CD14-positive monocyte (primary cell): ENCODE results near the gene WDR7. TPM values are rescaled to one million over a fixed set of nuclear protein-coding genes. Genes with fewer than 3 reads are reported as not detected.

Source experiments
- DNase-seq, 3 donors: peaks; one replicate each; pipeline ENCODE4 v3.0.0-alpha.2; 2011 to 2022
- H2AFZ ChIP-seq: 2 replicates; pipeline ENCODE4 v1.6.0; 2012; ENCODE audit warnings: mild to moderate bottlenecking, low read depth, low read length, inconsistent platforms; ENCODE audit not compliant: insufficient read depth, poor library complexity, severe bottlenecking
- H3K27ac ChIP-seq, 2 donors: 1 replicate in 1 of 2; 2 replicates in 1 of 2; pipeline ENCODE4 v1.5.1; 2012 to 2013; ENCODE audit warnings: low read length in 2 of 2, control low read depth in 1 of 2, inconsistent platforms in 1 of 2, low read depth in 1 of 2, mild to moderate bottlenecking in 1 of 2
- H3K27me3 ChIP-seq, 2 donors: one replicate each; pipeline versions ENCODE4 v1.6.0 to v1.6.1; 2011 to 2013; ENCODE audit warnings: low read length in 2 of 2; ENCODE audit not compliant: control insufficient read depth in 2 of 2, insufficient read depth in 2 of 2
- H3K36me3 ChIP-seq, 2 donors: replicated peaks in 1 of 2; 1 replicate in 1 of 2; 2 replicates in 1 of 2; pipeline versions ENCODE4 v1.5.1 to v1.6.1; 2012 to 2013; ENCODE audit warnings: low read length in 2 of 2, control low read depth in 1 of 2, inconsistent platforms in 1 of 2, mild to moderate bottlenecking in 1 of 2; ENCODE audit not compliant: insufficient read depth in 2 of 2, control insufficient read depth in 1 of 2
- H3K4me1 ChIP-seq, 2 donors: 1 replicate in 1 of 2; 2 replicates in 1 of 2; pipeline versions ENCODE4 v1.5.1 to v1.6.1; 2012 to 2013; ENCODE audit warnings: low read length in 2 of 2, control low read depth in 1 of 2, inconsistent platforms in 1 of 2, mild to moderate bottlenecking in 1 of 2, moderate library complexity in 1 of 2; ENCODE audit not compliant: insufficient read depth in 2 of 2, control insufficient read depth in 1 of 2
- H3K4me2 ChIP-seq: replicated peaks from 2 replicates; pipeline ENCODE3; 2012; ENCODE audit warnings: low read length, moderate library complexity, mild to moderate bottlenecking; ENCODE audit not compliant: poor library complexity, severe bottlenecking; ENCODE audit errors: extremely low read depth
- H3K4me3 ChIP-seq, 3 experiments: fragments of 200-600 bp in 1 of 3; sonication (generic) in 1 of 3; replicated peaks in 1 of 3; 1 replicate in 2 of 3; 2 replicates in 1 of 3; pipeline ENCODE4 v1.5.1; 2011 to 2013; ENCODE audit warnings: low read length in 3 of 3, mild to moderate bottlenecking in 3 of 3, control low read depth in 2 of 3, low read depth in 2 of 3, inconsistent platforms in 1 of 3, moderate library complexity in 1 of 3
- H3K79me2 ChIP-seq: 2 replicates; pipeline ENCODE4 v1.6.0; 2012; ENCODE audit warnings: mild to moderate bottlenecking, control low read depth, inconsistent platforms, low read length, moderate library complexity; ENCODE audit not compliant: insufficient read depth
- H3K9ac ChIP-seq: 2 replicates; pipeline ENCODE4 v1.6.0; 2017; ENCODE audit warnings: low read length, mild to moderate bottlenecking; ENCODE audit not compliant: insufficient read depth, poor library complexity, severe bottlenecking
- H3K9me3 ChIP-seq, 2 donors: replicated peaks in 1 of 2; 1 replicate in 1 of 2; 2 replicates in 1 of 2; pipeline versions ENCODE4 v1.5.1 to v1.6.1; 2012 to 2013; ENCODE audit warnings: low read length in 2 of 2, control low read depth in 1 of 2; ENCODE audit not compliant: control insufficient read depth in 1 of 2, insufficient read depth in 1 of 2
- H4K20me1 ChIP-seq: 2 replicates; pipeline ENCODE4 v1.6.0; 2012; ENCODE audit warnings: mild to moderate bottlenecking, low read length, control low read depth, moderate library complexity; ENCODE audit not compliant: insufficient read depth
- H3K27ac Mint-ChIP-seq, 7 donors: one replicate each; pipeline ENCODE4 v1.8.0; 2020; ENCODE audit warnings: mild to moderate bottlenecking in 7 of 7, mixed read lengths in 7 of 7, moderate library complexity in 6 of 7, inconsistent platforms in 2 of 7
- H3K27me3 Mint-ChIP-seq, 3 donors: one replicate each; pipeline ENCODE4 v1.8.0; 2021 to 2022; ENCODE audit warnings: low read depth in 3 of 3, mild to moderate bottlenecking in 3 of 3, mixed read lengths in 3 of 3, moderate library complexity in 3 of 3, inconsistent platforms in 1 of 3
- H3K36me3 Mint-ChIP-seq, 2 donors: one replicate each; pipeline ENCODE4 v1.8.0; 2020; ENCODE audit warnings: mixed read lengths in 2 of 2, inconsistent platforms in 1 of 2, mild to moderate bottlenecking in 1 of 2
- H3K4me1 Mint-ChIP-seq: one replicate; pipeline ENCODE4 v1.8.0; 2020; ENCODE audit warnings: mild to moderate bottlenecking, mixed read lengths
- H3K4me3 Mint-ChIP-seq, 2 donors: one replicate each; pipeline ENCODE4 v1.8.0; 2020; ENCODE audit warnings: mild to moderate bottlenecking in 2 of 2, mixed read lengths in 2 of 2, moderate library complexity in 1 of 2
- H3K9me3 Mint-ChIP-seq, 7 donors: one replicate each; pipeline ENCODE4 v1.8.0; 2020 to 2022; ENCODE audit warnings: mixed read lengths in 7 of 7, mild to moderate bottlenecking in 6 of 7, moderate library complexity in 6 of 7, inconsistent platforms in 2 of 7
- CTCF ChIP-seq: fragments of 200-600 bp; IDR thresholded peaks from one replicate; pipeline ENCODE4 v1.8.0; 2022; ENCODE audit warnings: antibody characterized with exemption, mild to moderate bottlenecking
- WGBS: methylation state at CpG from one replicate; pipeline ENCODE4 v1.1.5; 2013; ENCODE audit warnings: missing lambda C conversion rate; ENCODE audit not compliant: insufficient coverage; 5-methylcytosine and 5-hydroxymethylcytosine counted together
- intact Hi-C, 2 donors: fragments of 100-400 bp; cut with micrococcal nuclease; formaldehyde crosslinking; loops; one replicate each; pipeline versions ENCODE4 v1.15.0 to v1.15.1; 2023
- polyA minus RNA-seq: library from RNA; depleted of rRNA, polyadenylated mRNA; stranded (reverse); fragments of >200 nt; gene quantifications from 2 replicates; pipeline ENCODE4 v1.2.3, GENCODE V29; 2012
- polyA plus RNA-seq, 3 donors: library from polyadenylated mRNA; depleted of rRNA in 1 of 3; unstranded in 2 of 3; stranded (reverse) in 1 of 3; fragments of 300-500 nt in 2 of 3; fragments of >200 nt in 1 of 3; fragmentation: Illumina TruSeq in 2 of 3; gene quantifications; 1 replicate in 2 of 3; 2 replicates in 1 of 3; pipeline ENCODE4 v1.2.3, GENCODE V29; 2012 to 2021
- total RNA-seq, 12 experiments: library from RNA in 1 of 12; stranded (reverse) in 1 of 12; fragments of 120-200 nt in 1 of 12; gene quantifications; one replicate each; pipeline ENCODE4 v1.2.4 and lab custom pipeline; 2013 to 2026; ENCODE audit warnings: mixed read lengths in 6 of 12, inconsistent platforms in 1 of 12

Gene WDR7
- total RNA-seq (2013) = 35.1 TPM
- polyA plus RNA-seq = 10 to 100 TPM in 1 of 3 donors, 1 to 10 TPM in 2; 9.1 to 23.6 (median 9.5) TPM
- polyA minus RNA-seq = 41.4 and 61.0 TPM in 2 replicates
- total RNA-seq (lab: John Stamatoyannopoulos, UW) = 13.1 to 73.5 (median 47.4) reads per million in 11 experiments

- H3K4me3 Mint-ChIP-seq = peak within 1 kb of the TSS; percentile 94 to 95
- peaks cover 47% of the 10 kb centered on the region for H3K79me2 ChIP-seq
- DNase-seq = peak; percentile 93 to 96 (median 94)
- peaks cover 0 to 3% of the 10 kb centered on the region in 2 donors for H3K36me3 Mint-ChIP-seq
- H4K20me1 ChIP-seq = peaks cover 12% of the 10 kb centered on the region
- peak within 1 kb of the TSS; percentile 85 for H3K4me2 ChIP-seq
- no peaks in the 10 kb centered on the region for H3K27me3 Mint-ChIP-seq
- H2AFZ ChIP-seq = peak within 1 kb of the TSS; percentile 89
- H3K36me3 ChIP-seq = no peaks in the 10 kb centered on the region
- H3K27me3 ChIP-seq = no peaks in the 10 kb centered on the region
- H3K9ac ChIP-seq = peak within 1 kb of the TSS; percentile 80
- H3K9me3 ChIP-seq = no peaks in the 10 kb centered on the region
- peaks cover 58% of the 10 kb centered on the region for H3K4me1 Mint-ChIP-seq
- no peak for TF ChIP-seq CTCF
- under 1% methylated on average over 46 of the region's 47 CpGs for WGBS
- H3K27ac ChIP-seq = peak within 1 kb of the TSS; percentile 87 to 90
- peaks cover 0 to 3% (median 0%) of the 10 kb centered on the region in 7 donors for H3K9me3 Mint-ChIP-seq
- intact Hi-C loops = loop anchor here (2.0 to 10.0 kb wide), 4 partner anchors 14 to 1326 kb away; partner anchors contain the start of gene TCF4 (in 1 of the 2)
- peak within 1 kb of the TSS; percentile 93 to 97 (median 96) for H3K27ac Mint-ChIP-seq
- peak within 1 kb of the TSS; percentile 64 to 92 (median 86) for H3K4me3 ChIP-seq
- H3K4me1 ChIP-seq = peaks cover 48 to 57% of the 10 kb centered on the region in 2 donors
Observed at GRCh38 chr18:56650944-56651770, at the start of gene WDR7. Gene WDR7 (plus strand): TSS chr18:56651359. CDS start chr18:56672516, 21,157 bp downstream.

GRCh38 chr18:56606618-56607017 lies 44.5 kb upstream of the WDR7 start:
- H3K4me3 ChIP-seq = no peak overlapping the region
- no peaks in the 10 kb centered on the region for H3K27me3 ChIP-seq
- no CpG with 5 or more reads among the region's 2 CpGs for WGBS
- intact Hi-C loops = no loop called here
- no peaks in the 10 kb centered on the region for H3K9me3 ChIP-seq
- Mint-ChIP-seq H3K9me3 (peaks cover 0 to 1% (median 0%) of the 10 kb centered on the region in 7 donors), H3K27me3 (no peaks in the 10 kb centered on the region), H3K4me1 (no peaks in the 10 kb centered on the region), H3K36me3 (peaks cover 63 to 84% of the 10 kb centered on the region in 2 donors), H3K4me3 (no peak overlapping the region), H3K27ac (peak overlapping the region in 1 of 7 donors; percentile 21)
- H3K27ac ChIP-seq = no peak overlapping the region
- H3K9ac ChIP-seq = no peak overlapping the region
- no peak overlapping the region for H2AFZ ChIP-seq
- no peaks in the 10 kb centered on the region for H3K4me1 ChIP-seq
- H4K20me1 ChIP-seq = no peaks in the 10 kb centered on the region
- no peaks in the 10 kb centered on the region for H3K79me2 ChIP-seq
- H3K36me3 ChIP-seq = peaks cover 72 to 94% of the 10 kb centered on the region in 2 donors
- DNase-seq = no peak
- TF ChIP-seq CTCF = no peak
- no peak overlapping the region for H3K4me2 ChIP-seq
